Epithelial cell of alveolus of lung (primary cell): ENCODE data around the gene LRRC52. TPM values are rescaled to one million over a fixed set of nuclear protein-coding genes. Genes with fewer than 3 reads are reported as not detected.

Source experiments
- total RNA-seq: library from RNA; depleted of rRNA; stranded (reverse); fragments of >200 nt; gene quantifications from 2 replicates; pipeline ENCODE4 v1.2.1, GENCODE V29; 2015

The LRRC52 gene
- not detected in 2 replicates for total RNA-seq

GRCh38 chr1:165543532-165544438, at the start of gene LRRC52:
TSS of gene LRRC52 (plus strand) at chr1:165544000. CDS start at chr1:165544297, 297 bp downstream.

Other genes with a start within 250 kb of the LRRC52 start
- gene LMX1A, start 187.3 kb upstream of the LRRC52 start, total RNA-seq = not detected in 2 replicates
- under 0.01 TPM in 1 of 2 replicates, not detected in the other for gene RXRG, start 98.9 kb upstream of the LRRC52 start, total RNA-seq
- gene MGST3, start 87.2 kb downstream of the LRRC52 start, total RNA-seq = 189 and 256 TPM in 2 replicates
- gene ALDH9A1, start 154.6 kb downstream of the LRRC52 start, total RNA-seq = 80.4 and 95.1 TPM in 2 replicates
- gene TMCO1, start 224.9 kb downstream of the LRRC52 start, total RNA-seq = 68.8 and 76.1 TPM in 2 replicates